ENCODE measurements around the gene WDR45. TPM values are rescaled to one million over a fixed set of nuclear protein-coding genes. Genes with fewer than 3 reads are reported as not detected.

The WDR45 gene
- total and polyA plus RNA-seq, 10 of the 15 experiments (the other 5 are each of a cell fraction or from before 2014, with no cell fraction given), result 5.9 to 30.9 (median 20.6) TPM

DNA sequence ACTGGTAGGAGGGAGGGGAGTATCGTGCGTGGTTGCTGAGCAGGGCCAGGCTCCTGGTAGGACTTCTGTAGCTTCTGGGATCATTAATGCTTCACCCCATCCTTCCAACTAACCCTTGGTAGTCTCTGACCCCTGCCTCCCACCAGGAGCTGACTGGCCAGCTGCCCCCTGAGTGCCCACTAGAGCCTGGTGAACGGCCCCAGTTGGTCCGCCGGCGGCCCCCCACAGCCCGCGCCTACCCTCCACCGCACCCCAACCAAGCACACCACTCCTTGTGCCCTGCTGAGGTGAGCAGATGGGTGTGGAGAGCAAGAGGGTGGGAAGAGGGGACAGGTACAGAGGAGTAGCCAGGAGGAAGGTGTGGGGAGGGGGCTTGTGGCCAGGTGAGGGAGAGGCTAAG, 16.0 kb downstream of the WDR45 start (continued):
- TF ChIP-seq, protein P1, sequence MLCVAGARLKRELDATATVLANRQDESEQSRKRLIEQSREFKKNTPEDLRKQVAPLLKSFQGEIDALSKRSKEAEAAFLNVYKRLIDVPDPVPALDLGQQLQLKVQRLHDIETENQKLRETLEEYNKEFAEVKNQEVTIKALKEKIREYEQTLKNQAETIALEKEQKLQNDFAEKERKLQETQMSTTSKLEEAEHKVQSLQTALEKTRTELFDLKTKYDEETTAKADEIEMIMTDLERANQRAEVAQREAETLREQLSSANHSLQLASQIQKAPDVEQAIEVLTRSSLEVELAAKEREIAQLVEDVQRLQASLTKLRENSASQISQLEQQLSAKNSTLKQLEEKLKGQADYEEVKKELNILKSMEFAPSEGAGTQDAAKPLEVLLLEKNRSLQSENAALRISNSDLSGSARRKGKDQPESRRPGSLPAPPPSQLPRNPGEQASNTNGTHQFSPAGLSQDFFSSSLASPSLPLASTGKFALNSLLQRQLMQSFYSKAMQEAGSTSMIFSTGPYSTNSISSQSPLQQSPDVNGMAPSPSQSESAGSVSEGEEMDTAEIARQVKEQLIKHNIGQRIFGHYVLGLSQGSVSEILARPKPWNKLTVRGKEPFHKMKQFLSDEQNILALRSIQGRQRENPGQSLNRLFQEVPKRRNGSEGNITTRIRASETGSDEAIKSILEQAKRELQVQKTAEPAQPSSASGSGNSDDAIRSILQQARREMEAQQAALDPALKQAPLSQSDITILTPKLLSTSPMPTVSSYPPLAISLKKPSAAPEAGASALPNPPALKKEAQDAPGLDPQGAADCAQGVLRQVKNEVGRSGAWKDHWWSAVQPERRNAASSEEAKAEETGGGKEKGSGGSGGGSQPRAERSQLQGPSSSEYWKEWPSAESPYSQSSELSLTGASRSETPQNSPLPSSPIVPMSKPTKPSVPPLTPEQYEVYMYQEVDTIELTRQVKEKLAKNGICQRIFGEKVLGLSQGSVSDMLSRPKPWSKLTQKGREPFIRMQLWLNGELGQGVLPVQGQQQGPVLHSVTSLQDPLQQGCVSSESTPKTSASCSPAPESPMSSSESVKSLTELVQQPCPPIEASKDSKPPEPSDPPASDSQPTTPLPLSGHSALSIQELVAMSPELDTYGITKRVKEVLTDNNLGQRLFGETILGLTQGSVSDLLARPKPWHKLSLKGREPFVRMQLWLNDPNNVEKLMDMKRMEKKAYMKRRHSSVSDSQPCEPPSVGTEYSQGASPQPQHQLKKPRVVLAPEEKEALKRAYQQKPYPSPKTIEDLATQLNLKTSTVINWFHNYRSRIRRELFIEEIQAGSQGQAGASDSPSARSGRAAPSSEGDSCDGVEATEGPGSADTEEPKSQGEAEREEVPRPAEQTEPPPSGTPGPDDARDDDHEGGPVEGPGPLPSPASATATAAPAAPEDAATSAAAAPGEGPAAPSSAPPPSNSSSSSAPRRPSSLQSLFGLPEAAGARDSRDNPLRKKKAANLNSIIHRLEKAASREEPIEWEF (IDR thresholded peaks at IDR 0.05; ENCODE audit: insufficient replicate concordance, low read depth, low read length), result no peak
- TF ChIP-seq, protein P2, sequence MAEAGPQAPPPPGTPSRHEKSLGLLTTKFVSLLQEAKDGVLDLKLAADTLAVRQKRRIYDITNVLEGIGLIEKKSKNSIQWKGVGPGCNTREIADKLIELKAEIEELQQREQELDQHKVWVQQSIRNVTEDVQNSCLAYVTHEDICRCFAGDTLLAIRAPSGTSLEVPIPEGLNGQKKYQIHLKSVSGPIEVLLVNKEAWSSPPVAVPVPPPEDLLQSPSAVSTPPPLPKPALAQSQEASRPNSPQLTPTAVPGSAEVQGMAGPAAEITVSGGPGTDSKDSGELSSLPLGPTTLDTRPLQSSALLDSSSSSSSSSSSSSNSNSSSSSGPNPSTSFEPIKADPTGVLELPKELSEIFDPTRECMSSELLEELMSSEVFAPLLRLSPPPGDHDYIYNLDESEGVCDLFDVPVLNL (IDR thresholded peaks at IDR 0.05; ENCODE audit: low read depth, low read length), result no peak
- TF ChIP-seq, protein P3, sequence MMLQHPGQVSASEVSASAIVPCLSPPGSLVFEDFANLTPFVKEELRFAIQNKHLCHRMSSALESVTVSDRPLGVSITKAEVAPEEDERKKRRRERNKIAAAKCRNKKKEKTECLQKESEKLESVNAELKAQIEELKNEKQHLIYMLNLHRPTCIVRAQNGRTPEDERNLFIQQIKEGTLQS (IDR thresholded peaks at IDR 0.05; ENCODE audit: borderline replicate concordance, extremely low read depth, low read depth, low read length), result no peak
- TF ChIP-seq POU2F2 (IDR thresholded peaks at IDR 0.05; ENCODE audit: borderline replicate concordance, low read depth, low read length), result no peak

DNA sequence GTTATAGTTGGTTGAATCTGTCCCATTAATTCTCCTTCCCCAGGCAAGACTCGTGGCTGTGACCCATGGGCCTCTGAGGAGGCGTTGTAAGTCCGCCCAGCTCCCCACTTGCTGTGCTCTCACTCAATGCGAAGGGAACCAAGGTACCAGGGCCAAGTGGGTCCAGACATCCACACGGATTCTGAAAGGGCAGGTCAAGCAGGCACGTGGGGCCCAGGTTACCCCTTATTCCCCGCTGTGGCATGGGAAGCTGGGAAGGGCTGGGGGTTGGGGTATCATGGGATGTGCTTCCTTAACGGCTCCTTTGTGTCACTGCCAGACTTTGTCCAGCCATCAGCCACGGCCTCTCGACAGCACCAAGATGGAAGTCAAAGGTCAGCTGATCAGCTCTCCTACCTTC, 17.8 kb downstream of the WDR45 start:
- in situ Hi-C loops (cut with MboI), result no loop called here
- Histone ChIP-seq H3K27ac (ENCODE audit: control insufficient read depth, insufficient read depth) (no peak overlapping the region), H3K9me3 (replicated peaks; ENCODE audit: control insufficient read depth, insufficient read depth, low read length) (no peaks in the 10 kb centered on the region), H3K36me3 (ENCODE audit: control insufficient read depth in 2 of 2, insufficient read depth in 2 of 2, low read length in 1 of 2) (no peaks in the 10 kb centered on the region), H3K4me2 (ENCODE audit: control insufficient read depth, insufficient read depth) (no peak overlapping the region), H3K9ac (ENCODE audit: control insufficient read depth, insufficient read depth, low read length) (no peak overlapping the region), H2AFZ (ENCODE audit: control insufficient read depth, low read depth, low read length) (no peak overlapping the region), H3K4me1 (ENCODE audit: control insufficient read depth, insufficient read depth, low read length) (no peaks in the 10 kb centered on the region), H3K4me3 (no peak overlapping the region), H3K27me3 (replicated peaks in 1 of 2; ENCODE audit: control insufficient read depth in 2 of 2, insufficient read depth in 2 of 2, low read length in 1 of 2) (no peaks in the 10 kb centered on the region), H3K79me2 (ENCODE audit: control insufficient read depth, insufficient read depth, low read length) (no peaks in the 10 kb centered on the region), H4K20me1 (ENCODE audit: control insufficient read depth, insufficient read depth) (no peaks in the 10 kb centered on the region)
- WGBS (ENCODE audit: insufficient coverage, insufficient replicate concordance, low lambda C conversion rate, missing lambda C conversion rate), result 55% methylated on average over 8 of the region's 10 CpGs
- ATAC-seq (no peak), FAIRE-seq (no peak), DNase-seq (ENCODE audit: low read depth, low spot score) (no peak)
- POLR2A ChIA-PET, result no interaction called here
- SMC1A ChIA-PET (ENCODE audit: uncharacterized antibody, unreplicated experiment), result interaction anchor here (0.7 kb wide), 1 partner anchor 429 kb away, joined by 4 read pairs; no protein-coding TSS in a partner anchor
- RAD21 ChIA-PET (ENCODE audit: unreplicated experiment), result no interaction called here
- CTCF ChIA-PET, result no interaction called here
- TF ChIP-seq ZSCAN29 (IDR thresholded peaks at IDR 0.05), result no peak
- no peak for TF ChIP-seq NR2F1 (conservative IDR thresholded peaks at IDR 0.05)
- TF ChIP-seq CHD2 (IDR thresholded peaks at IDR 0.05; ENCODE audit: borderline replicate concordance, low read depth, low read length), result no peak
- TF ChIP-seq HDGF (IDR thresholded peaks at IDR 0.05), result no peak
- TF ChIP-seq CBFB (IDR thresholded peaks at IDR 0.05; ENCODE audit: low read depth), result no peak
- no peak for TF ChIP-seq TCF12 (IDR thresholded peaks at IDR 0.05; ENCODE audit: low read depth, low read length)
- no peak for TF ChIP-seq TARDBP (IDR thresholded peaks at IDR 0.05; ENCODE audit: borderline replicate concordance)
- TF ChIP-seq STAT1 (conservative IDR thresholded peaks at IDR 0.05), result no peak
- BruUV-seq (replicated peaks), result no TSS peak
- intact Hi-C loops (cut with micrococcal nuclease; ENCODE audit: unreplicated experiment), result no loop called here

Measured in GM12878 (cell line).